HUES48 (cell line): ENCODE data around the gene IRAK1.

Experiments
- H3K27ac ChIP-seq: one replicate; pipeline ENCODE4 v1.7.0; 2013; ENCODE audit warnings: low read depth, low read length, inconsistent platforms
- H3K27me3 ChIP-seq: 2 replicates; pipeline ENCODE4 v1.6.1; 2013; ENCODE audit warnings: mild to moderate bottlenecking, low read length; ENCODE audit not compliant: control insufficient read depth, insufficient read depth
- H3K36me3 ChIP-seq: 2 replicates; pipeline ENCODE4 v1.6.1; 2013; ENCODE audit warnings: low read length; ENCODE audit not compliant: control insufficient read depth, insufficient read depth
- H3K4me1 ChIP-seq: 2 replicates; pipeline ENCODE4 v1.6.1; 2013; ENCODE audit warnings: mild to moderate bottlenecking, low read length; ENCODE audit not compliant: control insufficient read depth, insufficient read depth
- H3K4me3 ChIP-seq: 2 replicates; pipeline ENCODE4 v1.5.1; 2013; ENCODE audit warnings: mild to moderate bottlenecking, low read depth, low read length
- H3K9ac ChIP-seq: 2 replicates; pipeline ENCODE4 v1.6.1; 2013; ENCODE audit warnings: mild to moderate bottlenecking, low read depth, low read length, moderate library complexity
- H3K9me3 ChIP-seq: 2 replicates; pipeline ENCODE4 v1.6.1; 2013; ENCODE audit warnings: low read length; ENCODE audit not compliant: control insufficient read depth, insufficient read depth

IRAK1 gene

DNA sequence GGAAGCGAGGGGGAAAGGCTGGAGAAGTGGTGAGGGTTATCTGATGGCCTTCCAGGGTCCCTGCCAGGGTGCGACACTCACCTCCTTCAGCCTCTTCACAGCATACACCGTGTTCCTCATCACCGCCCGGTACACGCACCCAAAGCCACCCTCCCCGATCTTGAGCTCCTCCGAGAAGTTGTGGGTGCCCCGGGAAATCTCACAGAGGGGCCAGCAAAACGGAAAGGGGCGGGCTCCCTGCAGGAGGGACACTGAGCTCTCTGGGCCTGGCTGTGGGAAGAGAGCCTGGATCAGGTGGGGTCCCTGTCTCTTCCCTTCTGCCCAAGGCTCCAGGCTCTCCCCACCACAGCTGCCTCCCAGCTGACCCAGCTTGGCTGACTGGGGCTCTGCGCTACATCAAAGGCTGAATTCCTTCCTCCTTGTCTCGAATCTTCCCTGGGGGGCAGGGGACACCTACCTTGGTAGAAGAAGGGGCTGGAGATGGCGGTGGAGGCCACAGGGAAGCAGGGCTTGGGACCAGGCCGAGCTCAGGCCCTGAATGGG lies 1.1 kb downstream of the IRAK1 start:
- no peaks in the 10 kb centered on the region for H3K27me3 ChIP-seq
- H3K9ac ChIP-seq = no peak overlapping the region
- H3K36me3 ChIP-seq = peaks cover 11% of the 10 kb centered on the region; the same call in 1 of the 2 replicates
- H3K4me1 ChIP-seq = peaks cover 11% of the 10 kb centered on the region; the same call in 1 of the 2 replicates
- peaks cover 17% of the 10 kb centered on the region for H3K9me3 ChIP-seq
- no peak overlapping the region for H3K27ac ChIP-seq
- peak overlapping the region; percentile 35 for H3K4me3 ChIP-seq

DNA sequence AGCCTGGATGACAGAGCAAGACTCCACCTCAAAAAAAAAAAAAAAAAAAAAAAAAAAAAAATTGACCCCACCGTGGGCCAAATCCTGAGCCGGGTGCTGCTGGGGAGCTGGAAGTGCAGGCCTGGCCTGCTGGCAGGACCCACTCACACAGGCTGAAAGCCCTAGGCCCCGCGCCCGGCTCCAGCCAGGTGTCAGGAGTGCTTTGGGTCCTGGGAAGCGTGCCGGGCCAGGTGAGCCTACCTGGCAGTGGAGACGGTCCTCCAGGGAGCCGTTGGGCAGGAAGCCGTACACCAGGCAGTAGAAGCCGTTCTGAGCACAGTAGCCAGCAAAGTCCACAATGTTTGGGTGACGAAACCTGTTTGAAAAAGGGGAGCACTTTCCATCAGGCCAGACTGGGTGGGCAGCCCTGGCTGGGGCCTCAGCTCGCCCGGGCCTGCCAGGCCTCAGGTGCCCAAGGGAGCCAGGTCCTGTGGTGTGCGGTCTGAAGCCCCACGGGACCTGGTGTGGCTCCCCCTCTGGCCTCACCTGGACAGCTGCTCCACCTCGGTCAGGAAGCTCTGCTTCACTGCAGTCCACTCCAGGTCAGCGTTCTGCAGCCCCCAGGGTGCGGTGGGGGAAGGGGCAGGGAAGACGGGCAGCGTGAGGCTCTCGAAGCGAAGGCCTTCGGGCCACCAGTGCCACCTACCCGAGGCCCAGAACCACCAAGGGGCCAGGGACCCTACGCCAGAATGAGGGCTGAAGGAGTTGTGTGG lies 1.8 kb downstream of the IRAK1 start:
- peaks cover 17% of the 10 kb centered on the region for H3K9me3 ChIP-seq
- H3K27ac ChIP-seq = no peak overlapping the region
- H3K36me3 ChIP-seq = peaks cover 12% of the 10 kb centered on the region; the same call in 1 of the 2 replicates
- no peak overlapping the region for H3K4me3 ChIP-seq
- peaks cover 11% of the 10 kb centered on the region; the same call in 1 of the 2 replicates for H3K4me1 ChIP-seq
- H3K27me3 ChIP-seq = no peaks in the 10 kb centered on the region
- no peak overlapping the region for H3K9ac ChIP-seq

DNA sequence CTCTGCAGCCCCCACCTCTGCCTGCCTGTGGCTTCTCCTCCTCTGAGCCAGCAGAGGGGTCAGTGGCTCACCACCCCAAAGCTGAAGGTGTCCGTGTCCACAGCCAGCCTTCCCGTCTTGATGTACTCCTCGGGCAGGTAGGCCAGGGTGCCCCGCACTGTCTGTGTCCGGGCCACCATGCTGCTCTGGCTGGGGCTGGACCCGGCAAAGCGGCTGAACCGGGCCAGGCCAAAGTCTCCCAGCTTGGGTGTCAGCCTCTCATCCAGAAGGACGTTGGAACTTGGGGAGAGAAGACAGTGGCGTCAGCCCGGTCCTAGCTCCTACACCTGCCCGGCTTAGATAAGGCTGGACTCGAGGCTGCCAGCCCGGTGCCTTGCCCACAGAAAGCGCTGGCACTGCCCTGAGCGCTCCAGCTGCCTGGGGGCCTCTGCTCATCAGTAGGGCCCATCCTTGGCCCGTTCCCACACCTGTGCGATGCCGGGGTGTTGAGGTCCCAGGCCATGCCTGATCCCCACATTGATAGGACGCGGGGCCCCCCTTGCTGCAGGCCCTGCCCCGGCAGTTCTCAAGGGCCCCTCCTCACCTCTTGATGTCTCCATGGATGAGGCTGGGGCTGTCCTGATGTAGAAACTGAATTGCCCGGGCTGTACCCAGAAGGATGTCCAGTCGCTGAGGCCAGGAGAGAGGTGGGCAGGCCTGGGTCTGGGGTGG lies 3.2 kb downstream of the IRAK1 start:
- Histone ChIP-seq H3K9ac (no peak overlapping the region), H3K4me3 (no peak overlapping the region), H3K36me3 (peaks cover 26% of the 10 kb centered on the region), H3K9me3 (peaks cover 22% of the 10 kb centered on the region), H3K27ac (no peak overlapping the region), H3K4me1 (no peaks in the 10 kb centered on the region; the same call in 1 of the 2 replicates), H3K27me3 (no peaks in the 10 kb centered on the region)

DNA sequence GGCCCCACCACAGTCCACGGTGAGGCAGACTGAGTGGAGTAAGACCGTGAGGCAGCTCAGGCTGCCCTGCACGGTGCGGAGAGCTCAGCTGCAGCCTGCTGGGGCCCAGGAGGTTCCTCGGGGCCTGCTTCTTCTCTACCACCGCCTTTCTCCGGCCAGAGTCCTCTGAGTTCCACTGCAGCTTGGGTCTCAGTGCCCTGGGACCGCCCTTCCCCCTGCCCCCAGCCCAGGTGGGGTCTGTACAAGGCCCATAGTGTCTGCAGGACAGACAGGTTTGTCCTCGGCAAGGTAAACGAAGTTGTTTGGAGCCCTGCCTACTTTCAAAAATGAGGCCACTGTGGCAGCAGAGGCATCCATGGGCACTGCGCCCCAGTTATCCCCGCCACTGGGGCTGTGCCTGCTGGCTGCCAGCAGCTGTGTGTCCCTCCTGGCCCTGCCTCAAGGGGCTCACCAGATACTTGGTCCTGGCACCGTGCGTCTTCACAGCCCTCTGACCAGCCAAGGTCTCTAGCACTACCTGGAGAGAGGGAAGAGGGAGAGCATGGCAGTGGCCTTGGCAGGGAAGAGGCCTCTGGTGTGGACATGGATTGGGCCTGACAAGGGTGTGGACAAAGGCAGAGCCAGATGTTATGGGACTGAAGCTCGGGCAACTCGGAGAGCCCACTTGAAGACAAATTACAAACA lies 4.0 kb downstream of the IRAK1 start:
- peaks cover 21% of the 10 kb centered on the region for H3K9me3 ChIP-seq
- H3K4me3 ChIP-seq = no peak overlapping the region
- peaks cover 28% of the 10 kb centered on the region for H3K36me3 ChIP-seq
- no peaks in the 10 kb centered on the region for H3K27me3 ChIP-seq
- peak overlapping the region; percentile 42 for H3K27ac ChIP-seq
- no peaks in the 10 kb centered on the region for H3K4me1 ChIP-seq
- H3K9ac ChIP-seq = no peak overlapping the region

DNA sequence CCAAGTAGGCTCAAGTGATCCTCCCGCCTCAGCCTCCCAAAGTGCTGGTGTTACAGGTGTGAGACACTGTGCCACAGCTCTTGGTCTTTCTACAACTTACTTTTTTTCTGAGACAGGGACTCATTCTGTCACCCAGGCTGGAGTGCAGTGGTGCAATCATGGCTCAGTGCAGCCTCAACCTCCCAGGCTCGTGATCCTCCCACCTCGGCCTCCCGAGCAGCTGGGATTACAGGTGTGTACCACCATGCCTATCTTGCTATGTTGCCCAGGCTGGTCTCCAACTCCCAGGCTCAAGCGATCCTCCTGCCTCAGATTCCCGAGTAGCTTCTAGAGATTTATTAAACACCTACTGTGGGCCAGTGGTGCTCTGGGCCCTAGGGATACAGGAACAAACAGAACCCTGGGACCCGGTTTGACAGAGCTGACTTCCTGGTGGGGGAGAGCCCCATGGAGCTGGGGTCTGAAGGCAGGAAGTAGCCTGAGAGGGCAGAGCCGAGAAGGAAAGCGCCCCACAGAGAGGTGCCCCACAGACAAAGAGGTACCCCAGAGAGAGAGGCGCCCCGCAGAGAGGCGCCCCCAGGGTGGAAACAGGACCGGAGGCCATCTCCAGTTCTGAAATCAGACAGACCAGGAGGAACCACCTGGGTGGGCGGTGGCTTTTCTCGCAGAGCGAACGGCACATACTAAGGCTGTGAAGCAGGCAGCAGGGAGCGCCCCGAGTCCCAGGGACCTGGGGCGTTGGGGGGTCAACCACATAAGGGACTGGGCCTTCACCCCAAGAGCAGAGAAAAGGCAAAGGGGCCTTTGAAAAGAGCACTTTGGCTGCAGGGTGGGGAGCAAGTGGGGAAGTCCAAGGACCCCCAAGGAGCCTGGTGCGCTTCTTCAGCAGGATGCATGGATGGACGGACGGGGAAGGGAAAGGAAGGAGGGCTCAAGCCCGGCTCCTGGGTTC lies 5.0 kb downstream of the IRAK1 start:
- no peak overlapping the region for H3K27ac ChIP-seq
- H3K36me3 ChIP-seq = peaks cover 28% of the 10 kb centered on the region
- no peaks in the 10 kb centered on the region for H3K4me1 ChIP-seq
- no peak overlapping the region for H3K4me3 ChIP-seq
- H3K9me3 ChIP-seq = peaks cover 17% of the 10 kb centered on the region; the same call in 1 of the 2 replicates
- H3K9ac ChIP-seq = no peak overlapping the region
- H3K27me3 ChIP-seq = no peaks in the 10 kb centered on the region

DNA sequence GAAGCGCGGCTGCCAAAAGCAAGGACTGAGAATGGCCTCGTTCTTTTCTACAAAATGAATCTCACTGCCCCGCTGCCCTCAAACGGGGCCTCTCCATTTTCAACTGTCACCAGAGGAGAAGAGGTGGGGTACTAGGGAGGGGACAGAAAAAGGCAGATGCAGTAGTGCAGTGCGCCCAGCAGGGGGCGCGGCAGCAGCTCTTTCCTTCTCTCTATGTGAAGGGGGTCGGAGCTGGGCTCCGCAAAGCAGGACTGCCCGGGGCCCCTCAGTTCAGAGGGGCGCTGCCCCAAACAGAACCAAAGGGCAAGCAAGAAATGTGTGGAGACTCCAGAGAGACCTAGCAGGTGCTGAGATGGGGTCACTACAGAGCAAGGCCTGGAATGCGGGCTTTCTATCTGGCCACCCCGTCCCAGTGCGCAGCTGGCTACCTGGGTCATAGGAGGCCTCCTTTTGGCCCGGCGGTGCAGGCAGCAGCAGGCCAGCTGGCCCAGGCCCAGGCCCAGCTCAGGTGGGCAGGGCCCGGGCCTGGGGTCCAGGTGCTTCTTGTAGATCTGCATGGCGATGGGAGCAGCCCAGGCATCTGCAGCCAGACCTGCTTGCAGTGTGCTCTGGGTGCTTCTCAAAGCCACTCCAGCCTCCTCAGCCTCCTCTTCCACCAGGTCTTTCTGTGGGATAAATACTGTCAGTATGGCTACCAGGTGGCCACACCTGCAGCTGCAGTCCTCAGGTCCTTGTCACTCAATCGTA lies 5.9 kb downstream of the IRAK1 start:
- H3K9me3 ChIP-seq = peaks cover 15% of the 10 kb centered on the region; the same call in 1 of the 2 replicates
- no peaks in the 10 kb centered on the region for H3K4me1 ChIP-seq
- no peak overlapping the region for H3K4me3 ChIP-seq
- H3K27me3 ChIP-seq = no peaks in the 10 kb centered on the region
- no peak overlapping the region for H3K9ac ChIP-seq
- H3K27ac ChIP-seq = no peak overlapping the region
- H3K36me3 ChIP-seq = peaks cover 28% of the 10 kb centered on the region

DNA sequence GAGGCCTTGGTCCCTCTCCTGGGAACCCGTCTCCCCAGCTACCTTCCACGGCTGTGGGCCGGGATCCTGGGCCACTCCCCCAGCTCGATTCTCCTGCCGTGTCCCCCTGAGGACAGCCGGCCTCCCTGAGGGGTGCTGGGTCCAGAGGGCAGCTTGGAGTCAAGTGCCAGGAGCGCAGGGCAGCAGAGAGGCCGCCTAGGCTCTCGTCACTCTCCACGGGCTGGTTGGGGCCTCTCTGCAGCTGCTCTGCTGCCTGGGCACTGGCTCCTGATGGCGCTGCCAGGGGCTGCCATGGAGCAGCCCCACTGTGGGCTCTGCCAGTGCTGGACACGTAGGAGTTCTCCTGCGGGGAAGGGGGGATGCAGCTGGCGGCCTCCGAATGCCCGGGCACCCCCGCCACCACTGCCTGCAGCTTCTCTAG lies 6.7 kb downstream of the IRAK1 start:
- Histone ChIP-seq H3K27ac (no peak overlapping the region), H3K36me3 (peaks cover 28% of the 10 kb centered on the region), H3K9ac (no peak overlapping the region), H3K27me3 (no peaks in the 10 kb centered on the region), H3K4me1 (no peaks in the 10 kb centered on the region), H3K4me3 (no peak overlapping the region), H3K9me3 (peaks cover 14% of the 10 kb centered on the region; the same call in 1 of the 2 replicates)

DNA sequence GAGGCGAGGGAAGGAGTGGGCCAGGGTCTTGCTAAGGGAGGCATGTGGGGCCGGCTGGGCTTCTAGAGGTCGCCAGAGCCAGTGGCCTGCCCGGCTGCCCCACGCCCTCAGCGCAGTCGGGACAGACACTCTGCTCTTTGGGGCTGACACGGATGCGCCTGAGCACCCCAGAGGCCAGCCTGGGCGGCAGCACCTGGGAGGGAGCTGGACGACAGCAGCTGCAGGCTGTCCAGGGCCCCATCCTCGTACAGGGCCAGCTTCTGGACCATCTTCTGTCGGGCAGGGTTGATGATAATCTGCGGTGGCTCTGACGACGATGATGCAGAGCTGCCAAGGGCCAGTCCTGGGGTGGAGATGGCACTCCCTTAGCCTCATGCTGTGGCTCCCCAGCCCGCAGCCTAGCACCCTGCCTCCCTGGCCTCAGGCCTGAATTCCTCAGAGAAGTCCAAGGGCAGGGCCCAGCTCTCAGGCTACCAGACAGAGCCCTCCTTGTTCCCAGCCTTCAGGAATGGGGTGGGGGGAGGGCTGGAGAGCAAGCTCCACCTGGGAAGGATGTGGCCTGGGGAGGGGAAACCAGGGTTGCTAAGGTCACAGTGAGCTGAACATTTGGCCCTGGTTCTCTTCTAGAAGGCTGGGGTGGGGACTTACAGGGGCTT lies 7.2 kb downstream of the IRAK1 start:
- no peaks in the 10 kb centered on the region for H3K4me1 ChIP-seq
- no peaks in the 10 kb centered on the region for H3K27me3 ChIP-seq
- peaks cover 25% of the 10 kb centered on the region for H3K36me3 ChIP-seq
- no peak overlapping the region for H3K27ac ChIP-seq
- H3K9ac ChIP-seq = no peak overlapping the region
- peaks cover 14% of the 10 kb centered on the region; the same call in 1 of the 2 replicates for H3K9me3 ChIP-seq
- H3K4me3 ChIP-seq = no peak overlapping the region
